ENCODE data around the gene INPP5A.

Gene INPP5A

DNA sequence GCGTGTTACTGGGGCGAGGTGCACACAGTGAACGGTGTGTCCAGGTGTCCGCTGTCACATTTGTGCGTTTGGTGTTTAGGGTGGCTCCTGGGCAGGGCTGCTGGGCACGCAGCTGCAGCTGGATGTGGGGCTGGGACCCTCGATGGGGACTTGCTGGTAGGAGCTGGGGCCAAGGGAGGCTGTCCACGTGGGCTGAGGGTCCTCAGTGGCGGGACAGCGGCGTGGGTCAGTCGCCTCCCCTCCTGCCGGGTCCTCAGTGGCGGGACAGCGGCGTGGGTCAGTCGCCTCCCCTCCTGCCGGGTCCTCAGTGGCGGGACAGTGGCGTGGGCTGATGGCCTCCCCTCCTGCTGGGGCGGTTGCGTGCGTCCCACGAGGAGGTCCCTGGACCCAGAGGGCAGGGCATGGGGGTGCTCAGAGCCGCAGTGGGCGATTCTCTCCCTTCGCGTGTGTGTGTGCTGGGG lies 68.5 kb downstream of the INPP5A start:
- TF ChIP-seq, protein P1, sequence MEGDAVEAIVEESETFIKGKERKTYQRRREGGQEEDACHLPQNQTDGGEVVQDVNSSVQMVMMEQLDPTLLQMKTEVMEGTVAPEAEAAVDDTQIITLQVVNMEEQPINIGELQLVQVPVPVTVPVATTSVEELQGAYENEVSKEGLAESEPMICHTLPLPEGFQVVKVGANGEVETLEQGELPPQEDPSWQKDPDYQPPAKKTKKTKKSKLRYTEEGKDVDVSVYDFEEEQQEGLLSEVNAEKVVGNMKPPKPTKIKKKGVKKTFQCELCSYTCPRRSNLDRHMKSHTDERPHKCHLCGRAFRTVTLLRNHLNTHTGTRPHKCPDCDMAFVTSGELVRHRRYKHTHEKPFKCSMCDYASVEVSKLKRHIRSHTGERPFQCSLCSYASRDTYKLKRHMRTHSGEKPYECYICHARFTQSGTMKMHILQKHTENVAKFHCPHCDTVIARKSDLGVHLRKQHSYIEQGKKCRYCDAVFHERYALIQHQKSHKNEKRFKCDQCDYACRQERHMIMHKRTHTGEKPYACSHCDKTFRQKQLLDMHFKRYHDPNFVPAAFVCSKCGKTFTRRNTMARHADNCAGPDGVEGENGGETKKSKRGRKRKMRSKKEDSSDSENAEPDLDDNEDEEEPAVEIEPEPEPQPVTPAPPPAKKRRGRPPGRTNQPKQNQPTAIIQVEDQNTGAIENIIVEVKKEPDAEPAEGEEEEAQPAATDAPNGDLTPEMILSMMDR (IDR thresholded peaks at IDR 0.05; ENCODE audit: borderline replicate concordance, control extremely low read depth, extremely low read depth, insufficient read depth, missing control alignments): no peak
- DNase-seq (ENCODE audit: low spot score): no peak
- in situ Hi-C loops (cut with MboI; ENCODE audit: low sequenced_read_pairs, unreplicated experiment): no loop called here

DNA sequence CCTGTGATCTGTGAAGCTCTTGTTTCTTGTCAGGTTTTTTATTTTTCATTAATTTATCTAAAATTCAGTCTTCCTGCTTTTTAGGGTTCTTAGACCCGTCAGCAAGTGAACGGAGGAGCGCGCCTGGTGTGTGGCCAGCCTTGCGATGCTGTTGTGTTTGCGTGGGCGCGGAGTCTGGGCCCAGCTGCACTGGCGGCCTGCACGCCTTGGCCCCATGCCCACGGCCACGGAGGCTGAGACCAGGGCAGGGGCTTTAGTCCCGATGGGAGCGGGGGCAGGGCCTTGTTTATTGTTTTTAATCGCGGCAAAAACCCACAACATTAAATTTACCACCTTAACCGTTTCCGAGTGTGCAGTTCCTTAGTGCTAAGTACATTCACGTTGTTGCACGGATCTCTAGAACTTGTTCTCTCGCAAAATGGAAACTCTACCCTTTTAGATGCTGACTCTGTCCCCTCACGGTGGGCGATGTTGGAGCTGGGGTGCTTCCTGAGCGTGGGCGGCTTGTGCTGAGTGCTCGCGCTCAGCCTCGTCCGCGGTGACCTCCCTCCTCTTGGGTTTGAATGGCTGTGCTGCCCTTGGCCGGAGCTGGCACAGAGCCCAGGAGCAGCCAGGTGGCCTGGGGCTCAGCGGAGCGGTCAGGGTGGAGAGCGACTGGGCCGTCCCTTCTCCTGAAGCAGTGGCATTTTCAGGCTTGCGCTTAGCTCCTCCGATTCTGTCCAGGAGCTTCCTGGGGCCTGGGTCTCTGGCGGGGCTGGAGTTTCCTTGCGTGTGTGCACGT lies 69.1 kb downstream of the INPP5A start:
- in situ Hi-C loops (cut with MboI; ENCODE audit: low sequenced_read_pairs, unreplicated experiment): no loop called here
- TF ChIP-seq, protein P1 (IDR thresholded peaks at IDR 0.05; ENCODE audit: borderline replicate concordance, control extremely low read depth, extremely low read depth, insufficient read depth, missing control alignments): no peak
- DNase-seq (ENCODE audit: low spot score): no peak

DNA sequence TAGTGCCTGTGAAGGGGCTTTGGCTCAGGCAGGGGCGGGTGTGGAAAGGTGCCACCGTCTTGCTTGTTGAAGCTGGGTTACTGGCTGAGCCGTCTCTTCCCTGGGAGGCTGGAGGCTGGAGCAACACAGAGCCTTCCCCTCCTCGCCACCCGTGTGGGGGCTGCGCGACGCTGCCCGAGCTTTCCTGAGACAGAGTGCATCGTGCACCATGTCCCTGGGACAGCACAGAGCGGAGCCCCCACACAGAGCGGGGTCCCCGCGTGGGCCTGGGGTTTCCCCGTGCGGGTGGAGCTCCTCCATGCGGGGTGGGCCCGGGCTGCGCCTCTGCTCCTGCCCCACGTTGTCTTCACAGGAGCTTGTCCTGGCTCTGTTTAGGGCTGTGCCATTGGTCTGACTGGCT lies 69.9 kb downstream of the INPP5A start:
- in situ Hi-C loops (cut with MboI; ENCODE audit: low sequenced_read_pairs, unreplicated experiment): no loop called here
- TF ChIP-seq, protein P1 (IDR thresholded peaks at IDR 0.05; ENCODE audit: borderline replicate concordance, control extremely low read depth, extremely low read depth, insufficient read depth, missing control alignments): no peak
- no peak for DNase-seq (ENCODE audit: low spot score)

DNA sequence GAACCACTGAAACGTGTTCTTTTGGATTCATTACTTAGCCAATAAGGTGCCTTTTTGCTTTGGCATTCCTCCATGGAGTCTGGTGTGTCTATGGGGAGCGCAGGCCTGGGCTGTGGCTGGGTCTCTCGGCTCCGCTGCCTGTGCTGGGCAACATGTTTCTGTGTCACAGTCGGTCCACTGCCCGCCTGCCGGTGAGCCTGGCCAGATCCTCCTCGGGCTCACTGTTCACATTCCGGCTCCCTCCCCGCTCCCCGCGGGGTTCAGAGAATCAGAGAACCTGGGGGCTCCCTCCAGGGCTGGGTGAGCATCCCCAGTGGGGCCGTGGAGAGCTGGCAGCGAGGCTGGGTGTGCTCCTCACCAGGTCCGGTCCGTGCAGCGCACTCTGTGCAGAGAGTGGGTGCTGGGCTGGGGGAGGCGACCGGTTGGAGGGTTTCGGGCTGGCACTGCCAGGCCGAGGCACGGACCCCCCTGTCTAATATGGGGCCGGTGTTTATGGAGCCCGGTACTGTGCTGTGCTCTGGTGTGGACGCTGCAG lies 70.4 kb downstream of the INPP5A start:
- no peak for DNase-seq (ENCODE audit: low spot score)
- in situ Hi-C loops (cut with MboI; ENCODE audit: low sequenced_read_pairs, unreplicated experiment): no loop called here
- TF ChIP-seq, protein P1 (IDR thresholded peaks at IDR 0.05; ENCODE audit: borderline replicate concordance, control extremely low read depth, extremely low read depth, insufficient read depth, missing control alignments): no peak

DNA sequence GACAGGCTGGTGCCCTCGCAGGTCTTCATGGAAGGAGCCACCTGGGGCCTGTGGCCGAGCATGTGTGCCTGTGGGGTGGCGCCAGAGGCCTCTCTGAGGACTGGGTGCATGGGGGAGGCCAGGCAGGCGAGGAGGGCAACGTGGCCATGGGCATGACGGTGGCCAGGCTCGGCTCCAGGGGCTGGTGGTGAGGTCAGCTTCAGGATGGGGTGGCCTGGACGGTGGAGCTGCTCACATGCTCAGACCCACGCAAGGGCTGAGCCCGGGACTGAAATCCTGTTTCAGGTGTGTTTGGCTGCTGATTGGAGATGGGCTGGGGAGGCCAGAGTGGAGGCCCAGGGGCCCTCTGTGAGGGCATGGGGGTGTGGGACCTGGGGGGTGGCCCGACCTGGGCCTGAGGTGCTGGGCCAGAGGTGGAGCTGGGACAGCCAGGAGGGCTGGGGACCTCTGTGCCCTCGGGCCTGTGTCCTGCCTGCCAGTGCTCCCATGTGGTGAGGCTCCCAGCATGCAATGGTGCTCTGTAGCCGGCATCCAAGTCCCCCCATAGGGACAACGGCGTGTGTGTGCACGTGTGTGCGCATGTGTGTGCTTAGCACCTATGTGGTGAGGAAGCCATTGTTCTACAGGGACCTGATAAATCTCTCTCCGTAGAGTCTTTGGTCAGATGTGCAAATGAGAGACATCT lies 71.1 kb downstream of the INPP5A start:
- TF ChIP-seq, protein P1 (IDR thresholded peaks at IDR 0.05; ENCODE audit: borderline replicate concordance, control extremely low read depth, extremely low read depth, insufficient read depth, missing control alignments): no peak
- no peak for DNase-seq (ENCODE audit: low spot score)
- in situ Hi-C loops (cut with MboI; ENCODE audit: low sequenced_read_pairs, unreplicated experiment): no loop called here

DNA sequence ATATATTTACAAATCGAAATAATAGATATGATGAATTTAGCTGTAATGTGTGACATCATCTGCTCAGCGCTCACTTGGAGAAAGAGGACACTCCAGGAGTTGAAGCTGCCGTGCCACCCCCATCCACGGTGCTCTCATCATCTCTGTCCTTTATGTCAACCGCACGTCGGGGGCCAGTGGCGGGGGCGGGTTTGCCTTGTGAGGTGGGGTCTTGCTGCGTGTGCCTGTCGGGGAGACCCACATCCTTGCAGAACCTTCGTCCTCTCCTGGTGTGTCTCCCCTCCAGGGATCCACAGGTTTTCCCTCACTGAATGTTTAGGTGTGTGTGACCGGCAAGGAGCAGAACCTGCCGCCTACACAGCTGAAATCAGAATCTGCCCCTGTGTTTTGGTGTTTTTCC lies 71.6 kb downstream of the INPP5A start:
- no peak for DNase-seq (ENCODE audit: low spot score)
- TF ChIP-seq, protein P1 (IDR thresholded peaks at IDR 0.05; ENCODE audit: borderline replicate concordance, control extremely low read depth, extremely low read depth, insufficient read depth, missing control alignments): no peak
- in situ Hi-C loops (cut with MboI; ENCODE audit: low sequenced_read_pairs, unreplicated experiment): no loop called here

All from GM13976 (cell line).